Germinal center (tissue), 1 donor: ENCODE measurements around the gene INF2.
A peak's percentile ranks its signal among the peaks of the same experiment; 100 is the strongest.
"Not testable (repeated sequence)": the region's sequence is repeated elsewhere in the genome, so short reads cannot be mapped to it uniquely, and the experiment has no call there.

Source experiments
- DNase-seq: peaks from one replicate; pipeline ENCODE4 v3.0.0; 2012; ENCODE audit warnings: mixed read lengths, low spot score

Gene INF2

GRCh38 chr14:104721505-104722431 lies 32.4 kb downstream of the INF2 start:
- no peak for DNase-seq

- DNase-seq = no peak
Observed at GRCh38 chr14:104722938-104723650, 33.7 kb downstream of the INF2 start.

- peak; percentile 86 for DNase-seq
Observed at GRCh38 chr14:104723651-104724406, 34.4 kb downstream of the INF2 start, which contains the start of gene ADSS1. ADSS1 (plus strand) TSS chr14:104724229; CDS start chr14:104724271, 42 bp downstream.

- no peak for DNase-seq
Observed at GRCh38 chr14:104724407-104724980, 35.1 kb downstream of the INF2 start.

GRCh38 chr14:104724981-104725771 lies 35.8 kb downstream of the INF2 start:
- DNase-seq = no peak

GRCh38 chr14:104725772-104726548 lies 36.5 kb downstream of the INF2 start:
- DNase-seq = no peak

GRCh38 chr14:104726600-104727451 lies 37.4 kb downstream of the INF2 start:
- no peak for DNase-seq

GRCh38 chr14:104728631-104729030 lies 39.2 kb downstream of the INF2 start:
- no peak for DNase-seq

GRCh38 chr14:104729176-104729834 lies 39.9 kb downstream of the INF2 start:
- not testable (repeated sequence) for DNase-seq

GRCh38 chr14:104729835-104730181 lies 40.4 kb downstream of the INF2 start:
- no peak for DNase-seq

GRCh38 chr14:104730487-104730886 lies 41.1 kb downstream of the INF2 start:
- DNase-seq = no peak

- no peak for DNase-seq
Observed at GRCh38 chr14:104731320-104732294, 42.2 kb downstream of the INF2 start.

- DNase-seq = no peak
Observed at GRCh38 chr14:104732355-104732804, 43.0 kb downstream of the INF2 start.

- DNase-seq = no peak
Observed at GRCh38 chr14:104732931-104733681, 43.7 kb downstream of the INF2 start.

- no peak for DNase-seq
Observed at GRCh38 chr14:104734051-104734587, 44.7 kb downstream of the INF2 start.

GRCh38 chr14:104734601-104734990 lies 45.2 kb downstream of the INF2 start:
- DNase-seq = no peak
